ENCODE results near the gene WDR82. TPM values are rescaled to one million over a fixed set of nuclear protein-coding genes. Genes with fewer than 3 reads are reported as not detected.
A peak's percentile ranks its signal among the peaks of the same experiment; 100 is the strongest.

Gene WDR82
- total RNA-seq, 1 donor from 2014 or later = 78.8 TPM

DNA sequence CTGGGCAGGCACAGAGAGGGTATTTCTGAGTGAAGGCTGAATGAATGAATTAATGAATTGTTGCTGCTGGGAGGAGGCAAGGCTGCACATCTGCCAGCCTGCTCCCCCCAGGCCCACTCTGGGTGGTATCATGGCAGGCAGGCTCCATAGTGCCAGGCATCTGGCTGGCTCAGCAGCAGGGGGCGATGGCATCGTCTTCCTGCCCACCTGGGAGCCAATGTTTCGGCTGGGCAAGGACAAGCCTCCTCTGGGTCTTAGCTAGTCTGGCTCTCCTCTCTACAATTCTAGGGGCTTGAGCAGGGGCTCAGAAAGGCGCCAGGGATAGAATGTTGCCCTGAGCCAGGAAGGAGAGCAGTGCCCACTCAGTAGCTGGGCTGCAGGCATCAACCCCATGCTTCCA, 51.3 kb downstream of the WDR82 start:
- DNase-seq (ENCODE audit: low read depth in 2 of 2) = no peak

GRCh38 chr3:52226229-52226817, 52.1 kb downstream of the WDR82 start:
- DNase-seq (ENCODE audit: low read depth in 2 of 2) = no peak

GRCh38 chr3:52225452-52226228, 52.8 kb downstream of the WDR82 start, which contains the start of gene TLR9:
TLR9 (minus strand) TSS chr3:52225645; CDS start chr3:52225529, 116 bp downstream.
- no peak for DNase-seq (ENCODE audit: low read depth in 2 of 2)

DNA sequence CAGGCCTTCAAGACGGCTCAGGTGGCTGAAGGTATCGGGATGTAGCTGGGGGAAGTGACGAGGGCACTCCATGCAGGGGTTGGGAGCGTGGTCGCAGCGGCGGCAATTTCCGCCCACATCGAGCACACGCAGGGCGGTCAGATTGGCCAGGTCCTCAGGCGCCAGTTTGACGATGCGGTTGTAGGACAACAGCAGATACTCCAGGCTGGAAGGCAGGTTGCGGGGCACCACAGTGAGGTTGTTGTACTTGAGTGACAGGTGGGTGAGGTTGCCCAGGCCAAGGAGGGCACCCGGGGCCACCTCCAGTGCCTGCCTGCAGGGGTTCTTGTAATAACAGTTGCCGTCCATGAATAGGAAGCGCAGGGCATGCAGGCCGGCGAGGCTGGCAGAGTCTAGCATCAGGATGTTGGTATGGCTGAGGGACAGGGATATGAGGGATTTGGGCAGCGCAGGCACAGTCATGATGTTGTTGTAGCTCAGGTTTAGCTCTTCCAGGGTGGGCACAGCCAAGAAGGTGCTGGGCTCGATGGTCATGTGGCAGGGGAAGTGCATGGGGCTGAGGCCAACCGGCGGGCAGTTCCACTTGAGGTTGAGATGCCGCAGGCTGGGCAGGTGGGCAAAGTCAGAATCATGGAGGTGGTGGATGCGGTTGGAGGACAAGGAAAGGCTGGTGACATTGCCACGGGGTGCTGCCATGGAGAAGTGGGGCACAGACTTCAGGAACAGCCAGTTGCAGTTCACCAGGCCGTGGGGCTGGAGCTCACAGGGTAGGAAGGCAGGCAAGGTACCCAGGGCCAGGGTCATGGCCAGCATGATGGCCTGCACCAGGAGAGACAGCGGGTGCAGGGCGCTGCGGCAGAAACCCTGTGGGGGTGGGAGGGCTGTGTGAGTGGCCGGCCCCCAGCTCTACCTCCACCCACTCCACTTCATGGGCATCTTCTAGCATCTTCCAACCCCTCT, 54.7 kb downstream of the WDR82 start:
- DNase-seq (ENCODE audit: low read depth in 2 of 2) = no peak

DNA sequence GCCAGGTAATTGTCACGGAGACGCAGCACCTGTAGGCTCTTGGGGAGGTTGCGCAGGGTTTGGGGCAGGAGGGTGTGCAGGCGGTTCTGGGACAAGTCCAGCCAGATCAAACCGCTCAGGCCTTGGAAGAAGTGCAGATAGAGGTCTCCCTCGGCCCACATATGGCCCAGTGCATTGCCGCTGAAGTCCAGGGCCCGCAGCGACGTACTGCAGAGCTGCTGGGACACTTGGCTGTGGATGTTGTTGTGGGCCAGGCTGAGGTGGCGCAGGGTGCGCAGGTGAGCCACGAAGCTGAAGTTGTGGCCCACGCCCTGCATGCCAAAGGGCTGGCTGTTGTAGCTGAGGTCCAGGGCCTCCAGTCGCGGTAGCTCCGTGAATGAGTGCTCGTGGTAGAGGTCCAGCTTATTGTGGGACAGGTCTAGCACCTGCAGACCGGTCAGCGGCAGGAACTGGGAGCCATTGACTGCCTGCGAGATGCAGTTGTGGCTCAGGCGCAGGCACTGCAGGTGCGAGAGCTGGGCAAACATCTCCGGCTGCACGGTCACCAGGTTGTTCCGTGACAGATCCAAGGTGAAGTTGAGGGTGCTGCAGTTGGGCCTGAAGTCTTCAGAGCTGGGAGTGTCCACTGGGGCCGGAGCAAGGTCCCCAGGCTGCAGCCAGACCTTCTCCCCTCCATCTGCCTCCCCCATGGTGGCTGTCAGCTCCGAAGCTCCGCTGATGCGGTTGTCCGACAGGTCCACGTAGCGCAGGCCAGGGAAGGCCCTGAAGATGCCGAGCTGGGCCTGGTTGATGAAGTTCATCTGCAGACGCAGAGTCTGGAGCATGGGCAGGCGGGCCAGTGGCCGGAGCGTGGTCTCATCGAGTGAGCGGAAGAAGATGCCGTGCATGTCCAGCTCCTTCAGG, 55.9 kb downstream of the WDR82 start:
- no peak for DNase-seq (ENCODE audit: low read depth in 2 of 2)

- DNase-seq (ENCODE audit: low read depth in 2 of 2) = peak in 1 of 2 donors; percentile 54
These were observed 56.7 kb downstream of the WDR82 start for GRCh38 chr3:52221563-52222318.

DNA sequence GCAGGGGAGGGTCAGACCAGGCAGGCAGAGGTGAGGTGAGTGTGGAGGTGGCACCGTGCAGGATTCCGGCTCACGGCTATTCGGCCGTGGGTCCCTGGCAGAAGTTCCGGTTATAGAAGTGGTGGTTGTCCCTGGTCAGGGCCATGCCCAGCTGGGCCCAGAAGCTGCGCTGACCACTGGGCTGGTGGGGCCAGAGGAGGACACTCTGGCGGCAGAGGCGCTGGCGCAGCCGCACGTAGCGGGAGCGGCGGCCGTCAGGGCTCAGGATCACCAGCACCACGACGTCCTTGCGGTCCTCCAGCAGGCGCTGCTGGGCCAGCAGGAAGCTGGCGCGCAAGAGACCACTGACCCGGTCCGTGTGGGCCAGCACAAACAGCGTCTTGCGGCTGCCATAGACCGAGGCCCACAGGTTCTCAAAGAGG, 57.3 kb downstream of the WDR82 start:
- no peak for DNase-seq (ENCODE audit: low read depth in 2 of 2)

GRCh38 chr3:52220380-52221026, 57.9 kb downstream of the WDR82 start:
- DNase-seq (ENCODE audit: low read depth in 2 of 2) = peak; percentile 73 to 81

GRCh38 chr3:52218937-52219650, 59.4 kb downstream of the WDR82 start:
- DNase-seq (ENCODE audit: low read depth in 2 of 2) = peak; percentile 75 to 77

- DNase-seq (ENCODE audit: low read depth in 2 of 2) = peak in 1 of 2 donors; percentile 33
These were observed 60.0 kb downstream of the WDR82 start for GRCh38 chr3:52218454-52218853.

- DNase-seq (ENCODE audit: low read depth in 2 of 2) = peak in 1 of 2 donors; percentile 25
These were observed 60.4 kb downstream of the WDR82 start for GRCh38 chr3:52218026-52218425.

- no peak for DNase-seq (ENCODE audit: low read depth in 2 of 2)
These were observed 61.0 kb downstream of the WDR82 start for GRCh38 chr3:52217409-52217805.

DNA sequence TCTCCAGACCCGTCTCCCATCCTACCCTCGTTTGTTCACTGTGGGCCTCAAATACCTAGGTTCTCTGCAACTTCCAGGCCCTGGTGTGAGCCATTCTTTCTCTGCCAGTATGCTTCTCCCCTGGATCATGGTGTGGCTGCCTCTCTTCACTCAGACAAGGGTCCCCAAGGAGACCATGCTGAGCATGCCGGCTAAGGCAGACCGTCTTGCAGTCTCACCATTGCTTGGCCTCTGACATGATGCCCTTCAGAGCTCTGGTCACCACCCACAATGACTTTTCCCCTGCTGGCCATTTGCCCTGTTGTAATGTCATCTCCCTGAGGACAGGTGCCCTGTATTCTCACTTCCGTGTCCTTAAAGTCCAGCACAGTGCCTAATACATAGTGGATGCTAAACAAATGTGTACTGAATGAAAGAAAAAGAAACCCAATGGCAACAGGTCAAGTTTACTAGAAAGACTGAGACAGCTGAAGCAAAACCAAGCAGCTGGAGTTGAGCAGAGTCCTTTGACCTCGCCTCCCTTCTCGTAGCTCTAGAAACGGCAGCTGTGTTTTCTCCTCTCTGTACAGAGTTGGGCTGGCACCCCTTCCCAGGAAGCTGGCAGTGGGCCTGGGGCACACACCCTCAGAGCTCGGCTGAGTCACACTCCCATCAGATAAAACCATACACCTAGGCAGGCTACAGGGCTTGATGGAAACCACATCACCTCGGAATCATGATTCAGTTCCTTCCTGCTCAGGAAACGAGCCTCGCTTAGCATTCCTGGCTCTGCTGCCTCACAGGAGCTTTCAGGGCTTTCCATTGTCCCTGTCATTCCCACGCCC, 61.7 kb downstream of the WDR82 start:
- DNase-seq (ENCODE audit: low read depth in 2 of 2) = peak; percentile 95 to 98

DNA sequence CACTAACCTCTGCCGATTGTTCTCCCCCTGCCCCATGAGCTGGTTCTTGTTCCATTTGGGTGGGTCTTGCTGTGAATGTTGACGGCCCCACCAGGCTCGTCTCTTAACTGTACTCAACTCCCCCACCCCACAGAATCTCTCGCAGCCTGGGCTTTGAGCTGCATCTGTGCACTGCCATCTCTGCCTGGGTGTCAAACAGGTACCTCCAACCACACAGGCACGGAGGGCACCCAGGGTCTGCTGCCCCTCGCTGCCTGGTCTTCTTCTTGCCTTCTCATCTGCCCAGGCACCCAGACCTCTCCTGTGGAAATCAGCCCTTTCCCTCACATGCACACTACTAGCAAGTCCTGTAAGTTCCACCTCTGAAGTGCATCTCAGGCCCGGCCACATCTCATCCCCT, 63.1 kb downstream of the WDR82 start:
- no peak for DNase-seq (ENCODE audit: low read depth in 2 of 2)

DNA sequence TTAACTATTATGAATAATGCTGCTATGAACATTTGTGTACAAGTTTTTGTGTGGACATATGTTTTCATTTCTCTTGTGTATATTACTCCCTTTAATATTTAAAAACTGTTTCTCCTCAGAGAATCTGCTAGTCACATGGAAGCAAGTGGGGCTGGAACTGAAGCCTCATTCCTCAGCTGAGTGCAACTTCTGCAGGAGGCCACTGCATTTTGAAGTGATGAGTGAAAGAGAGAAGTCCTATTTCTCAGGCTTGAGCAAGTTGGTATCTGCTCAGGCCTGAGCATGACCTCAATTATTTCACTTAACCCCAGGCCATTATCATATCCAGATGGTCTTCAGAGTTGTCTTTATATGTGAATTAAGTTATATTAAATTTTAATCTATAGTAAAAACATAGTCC, 64.5 kb downstream of the WDR82 start:
- DNase-seq (ENCODE audit: low read depth in 2 of 2) = no peak

DNA sequence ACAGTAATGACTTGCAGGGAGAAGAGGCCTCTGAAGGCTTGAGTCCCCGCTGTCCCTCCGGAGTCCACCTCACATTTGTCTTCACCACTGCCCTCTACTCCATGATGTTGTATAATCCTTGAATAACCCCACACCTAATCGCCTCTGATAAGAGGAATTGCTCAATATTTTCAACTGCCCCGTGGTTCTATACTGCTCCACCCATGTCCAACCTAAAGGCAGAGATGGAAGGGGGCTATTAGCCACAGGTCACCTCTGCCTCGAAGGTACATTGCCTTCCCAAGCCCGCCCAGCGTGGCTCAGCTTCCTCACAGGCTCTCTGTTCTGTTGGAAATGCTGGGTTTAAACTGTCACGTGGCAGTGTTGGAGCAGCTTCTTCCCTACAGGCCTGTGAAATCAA, 65.4 kb downstream of the WDR82 start:
- DNase-seq (ENCODE audit: low read depth in 2 of 2) = no peak

DNA sequence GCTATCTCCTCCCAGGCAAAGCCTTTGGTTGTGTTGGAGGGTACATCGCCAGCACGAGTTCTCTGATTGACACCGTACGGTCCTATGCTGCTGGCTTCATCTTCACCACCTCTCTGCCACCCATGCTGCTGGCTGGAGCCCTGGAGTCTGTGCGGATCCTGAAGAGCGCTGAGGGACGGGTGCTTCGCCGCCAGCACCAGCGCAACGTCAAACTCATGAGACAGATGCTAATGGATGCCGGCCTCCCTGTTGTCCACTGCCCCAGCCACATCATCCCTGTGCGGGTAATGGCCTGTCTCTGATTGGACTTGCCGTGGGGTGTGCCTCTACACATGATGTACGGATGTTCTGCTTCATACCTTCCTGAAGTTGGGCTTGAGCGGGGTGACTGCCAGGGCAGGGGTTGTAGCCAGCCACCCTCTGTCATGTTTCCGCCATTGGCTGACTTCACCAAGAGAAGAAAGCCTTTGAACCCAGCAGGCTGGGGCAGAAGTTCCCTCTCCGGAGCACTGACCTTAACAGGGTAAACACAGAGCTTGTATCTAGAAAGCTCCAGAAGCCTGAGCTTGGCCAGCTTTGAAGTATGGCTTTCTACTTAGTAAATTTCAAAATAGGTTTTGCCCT, 67.1 kb downstream of the WDR82 start:
- no peak for DNase-seq (ENCODE audit: low read depth in 2 of 2)

Data from lung microvascular endothelial cell (primary cell).